GM18868 (cell line): ENCODE measurements around the gene MAZ.

Source experiments
- ATAC-seq: cut with Tn5 transposase; IDR thresholded peaks from one replicate; pipeline ENCODE4 v1.9.1; 2021; ENCODE audit warnings: mild to moderate bottlenecking, moderate library complexity; ENCODE audit not compliant: unreplicated experiment

The MAZ gene

GRCh38 chr16:29852654-29853053 is 46.3 kb downstream of the MAZ start:
- ATAC-seq, result no peak

- no peak for ATAC-seq
Measured at GRCh38 chr16:29854520-29855100, 48.3 kb downstream of the MAZ start.

- no peak for ATAC-seq
Measured at GRCh38 chr16:29857133-29857760, 50.9 kb downstream of the MAZ start.

GRCh38 chr16:29858149-29858849 is 52.0 kb downstream of the MAZ start:
- ATAC-seq, result no peak

- no peak for ATAC-seq
Measured at GRCh38 chr16:29858974-29859373, 52.6 kb downstream of the MAZ start.

GRCh38 chr16:29860218-29860617 is 53.9 kb downstream of the MAZ start:
- no peak for ATAC-seq
